ENCODE measurements around the gene STX18. TPM values are rescaled to one million over a fixed set of nuclear protein-coding genes. Genes with fewer than 3 reads are reported as not detected.

The STX18 gene
- total and polyA plus RNA-seq, 4 donors, result 10.2 to 17.1 (median 12.4) TPM

DNA sequence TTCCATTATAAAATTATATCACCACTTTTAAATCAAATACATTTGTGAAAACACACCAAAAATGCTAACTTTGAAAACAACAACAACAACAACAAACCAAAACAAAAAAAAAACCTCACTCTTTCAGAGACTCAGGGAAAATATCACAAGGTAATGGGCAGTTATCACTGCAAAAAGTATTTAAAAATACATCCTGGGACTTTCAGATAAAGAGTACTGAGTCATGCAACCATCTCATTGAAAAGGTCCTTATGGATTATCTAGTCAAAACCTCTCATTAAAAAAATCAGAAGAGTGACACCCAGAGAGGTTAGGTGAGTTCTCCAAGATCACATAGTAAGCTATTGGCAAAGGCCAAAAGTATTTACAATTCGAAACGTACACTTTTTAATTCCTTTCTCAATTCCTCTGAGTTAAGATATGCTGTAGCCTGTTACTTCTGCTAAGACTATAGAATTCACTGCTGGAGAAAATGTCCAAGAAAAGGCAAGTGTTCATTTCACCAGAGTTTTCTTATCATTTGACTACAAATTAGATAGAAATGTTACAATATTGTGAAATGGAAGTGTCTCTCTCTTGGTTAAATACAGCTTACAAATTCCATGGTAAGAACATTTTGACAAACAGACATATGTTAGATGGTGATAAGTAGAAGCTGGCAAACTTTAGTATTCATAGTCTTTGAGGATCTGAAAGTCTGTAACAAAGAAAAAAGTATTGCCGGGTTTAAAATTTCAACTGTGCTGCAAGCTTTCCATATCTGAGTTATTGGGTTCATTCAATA lies 9.3 kb downstream of the STX18 start:
- no peaks in the 10 kb centered on the region for H3K9me3 ChIP-seq (ENCODE audit: control insufficient read depth in 4 of 4, low read length in 3 of 4)
- TF ChIP-seq, protein P1, sequence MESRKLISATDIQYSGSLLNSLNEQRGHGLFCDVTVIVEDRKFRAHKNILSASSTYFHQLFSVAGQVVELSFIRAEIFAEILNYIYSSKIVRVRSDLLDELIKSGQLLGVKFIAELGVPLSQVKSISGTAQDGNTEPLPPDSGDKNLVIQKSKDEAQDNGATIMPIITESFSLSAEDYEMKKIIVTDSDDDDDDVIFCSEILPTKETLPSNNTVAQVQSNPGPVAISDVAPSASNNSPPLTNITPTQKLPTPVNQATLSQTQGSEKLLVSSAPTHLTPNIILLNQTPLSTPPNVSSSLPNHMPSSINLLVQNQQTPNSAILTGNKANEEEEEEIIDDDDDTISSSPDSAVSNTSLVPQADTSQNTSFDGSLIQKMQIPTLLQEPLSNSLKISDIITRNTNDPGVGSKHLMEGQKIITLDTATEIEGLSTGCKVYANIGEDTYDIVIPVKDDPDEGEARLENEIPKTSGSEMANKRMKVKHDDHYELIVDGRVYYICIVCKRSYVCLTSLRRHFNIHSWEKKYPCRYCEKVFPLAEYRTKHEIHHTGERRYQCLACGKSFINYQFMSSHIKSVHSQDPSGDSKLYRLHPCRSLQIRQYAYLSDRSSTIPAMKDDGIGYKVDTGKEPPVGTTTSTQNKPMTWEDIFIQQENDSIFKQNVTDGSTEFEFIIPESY (IDR thresholded peaks at IDR 0.05), result no peak
- TF ChIP-seq YY1 (IDR thresholded peaks at IDR 0.05) (no peak), RAD21 (IDR thresholded peaks at IDR 0.05) (no peak), HNF4G (IDR thresholded peaks at IDR 0.05) (no peak), GABPA (IDR thresholded peaks at IDR 0.05 in 1 of 2, conservative IDR thresholded peaks at IDR 0.05 in 1 of 2) (no peak), RXRA (IDR thresholded peaks at IDR 0.05) (no peak), EGR1 (IDR thresholded peaks at IDR 0.05; ENCODE audit: low read depth in 2 of 2) (no peak), JUND (IDR thresholded peaks at IDR 0.05) (no peak), FOXA2 (IDR thresholded peaks at IDR 0.05) (no peak), SP1 (IDR thresholded peaks at IDR 0.05) (no peak), HNF4A (conservative IDR thresholded peaks at IDR 0.05) (no peak)
- TF ChIP-seq, protein P2, sequence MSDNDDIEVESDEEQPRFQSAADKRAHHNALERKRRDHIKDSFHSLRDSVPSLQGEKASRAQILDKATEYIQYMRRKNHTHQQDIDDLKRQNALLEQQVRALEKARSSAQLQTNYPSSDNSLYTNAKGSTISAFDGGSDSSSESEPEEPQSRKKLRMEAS (IDR thresholded peaks at IDR 0.05), result no peak
- TF ChIP-seq, protein P3, sequence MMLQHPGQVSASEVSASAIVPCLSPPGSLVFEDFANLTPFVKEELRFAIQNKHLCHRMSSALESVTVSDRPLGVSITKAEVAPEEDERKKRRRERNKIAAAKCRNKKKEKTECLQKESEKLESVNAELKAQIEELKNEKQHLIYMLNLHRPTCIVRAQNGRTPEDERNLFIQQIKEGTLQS (IDR thresholded peaks at IDR 0.05), result no peak
- TF ChIP-seq, protein P4, sequence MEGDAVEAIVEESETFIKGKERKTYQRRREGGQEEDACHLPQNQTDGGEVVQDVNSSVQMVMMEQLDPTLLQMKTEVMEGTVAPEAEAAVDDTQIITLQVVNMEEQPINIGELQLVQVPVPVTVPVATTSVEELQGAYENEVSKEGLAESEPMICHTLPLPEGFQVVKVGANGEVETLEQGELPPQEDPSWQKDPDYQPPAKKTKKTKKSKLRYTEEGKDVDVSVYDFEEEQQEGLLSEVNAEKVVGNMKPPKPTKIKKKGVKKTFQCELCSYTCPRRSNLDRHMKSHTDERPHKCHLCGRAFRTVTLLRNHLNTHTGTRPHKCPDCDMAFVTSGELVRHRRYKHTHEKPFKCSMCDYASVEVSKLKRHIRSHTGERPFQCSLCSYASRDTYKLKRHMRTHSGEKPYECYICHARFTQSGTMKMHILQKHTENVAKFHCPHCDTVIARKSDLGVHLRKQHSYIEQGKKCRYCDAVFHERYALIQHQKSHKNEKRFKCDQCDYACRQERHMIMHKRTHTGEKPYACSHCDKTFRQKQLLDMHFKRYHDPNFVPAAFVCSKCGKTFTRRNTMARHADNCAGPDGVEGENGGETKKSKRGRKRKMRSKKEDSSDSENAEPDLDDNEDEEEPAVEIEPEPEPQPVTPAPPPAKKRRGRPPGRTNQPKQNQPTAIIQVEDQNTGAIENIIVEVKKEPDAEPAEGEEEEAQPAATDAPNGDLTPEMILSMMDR (IDR thresholded peaks at IDR 0.05; ENCODE audit: low read depth, low read length, missing input control), result no peak
- H3K9ac ChIP-seq (ENCODE audit: low read depth in 1 of 2, low read length in 2 of 2), result no peak overlapping the region
- H3K4me1 ChIP-seq (ENCODE audit: control insufficient read depth in 4 of 4, insufficient read depth in 4 of 4, low read length in 3 of 4), result peaks cover 5 to 11% (median 9%) of the 10 kb centered on the region in 4 donors
- WGBS, result 97% methylated on average over 3 of the region's 3 CpGs
- H3K36me3 ChIP-seq (ENCODE audit: control insufficient read depth in 4 of 4, insufficient read depth in 3 of 4, low read depth in 1 of 4, low read length in 3 of 4), result no peaks in the 10 kb centered on the region
- no peaks in the 10 kb centered on the region for H3K27me3 ChIP-seq (ENCODE audit: control insufficient read depth in 4 of 4, insufficient read depth in 4 of 4, low read length in 3 of 4)
- no peak for DNase-seq (ENCODE audit: low spot score)
- no peak overlapping the region for H3K27ac ChIP-seq (ENCODE audit: low read depth in 1 of 2, low read length in 2 of 2)
- H3K4me3 ChIP-seq (ENCODE audit: low read depth in 1 of 3, low read length in 3 of 3), result no peak overlapping the region

DNA sequence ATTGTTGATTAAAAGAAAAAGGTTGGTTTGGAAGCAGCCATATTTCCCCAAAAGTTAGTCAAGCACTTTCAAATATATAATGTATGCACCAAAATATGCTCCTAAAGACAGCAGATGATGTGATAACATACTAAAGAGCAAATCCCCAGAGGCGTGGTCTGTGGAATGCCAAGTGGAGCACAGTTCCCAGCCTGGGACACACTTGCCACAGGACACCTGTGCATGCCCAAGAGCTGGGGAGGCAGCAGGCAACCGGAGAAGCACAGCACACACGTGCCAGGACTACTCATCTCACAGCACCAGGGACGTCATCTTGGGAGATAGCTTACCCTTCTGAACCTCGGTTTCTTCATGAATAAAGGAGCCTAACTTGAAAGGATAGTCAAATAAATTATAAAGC lies 12.5 kb downstream of the STX18 start:
- no peak overlapping the region for H3K4me3 ChIP-seq (ENCODE audit: low read depth in 1 of 3, low read length in 3 of 3)
- WGBS, result 97% methylated on average over 5 of the region's 5 CpGs
- no peak overlapping the region for H3K27ac ChIP-seq (ENCODE audit: low read depth in 1 of 2, low read length in 2 of 2)
- H3K4me1 ChIP-seq (ENCODE audit: control insufficient read depth in 4 of 4, insufficient read depth in 4 of 4, low read length in 3 of 4), result peaks cover 0 to 4% (median 2%) of the 10 kb centered on the region in 4 donors
- no peak overlapping the region for H3K9ac ChIP-seq (ENCODE audit: low read depth in 1 of 2, low read length in 2 of 2)
- H3K9me3 ChIP-seq (ENCODE audit: control insufficient read depth in 4 of 4, low read length in 3 of 4), result no peaks in the 10 kb centered on the region
- H3K36me3 ChIP-seq (ENCODE audit: control insufficient read depth in 4 of 4, insufficient read depth in 3 of 4, low read depth in 1 of 4, low read length in 3 of 4), result no peaks in the 10 kb centered on the region
- H3K27me3 ChIP-seq (ENCODE audit: control insufficient read depth in 4 of 4, insufficient read depth in 4 of 4, low read length in 3 of 4), result no peaks in the 10 kb centered on the region
- DNase-seq (ENCODE audit: low spot score), result no peak
- TF ChIP-seq, protein P4 (IDR thresholded peaks at IDR 0.05; ENCODE audit: low read depth, low read length, missing input control), result no peak
- TF ChIP-seq RXRA (IDR thresholded peaks at IDR 0.05) (no peak), TAF1 (conservative IDR thresholded peaks at IDR 0.05) (no peak), YY1 (IDR thresholded peaks at IDR 0.05) (no peak), EGR1 (IDR thresholded peaks at IDR 0.05; ENCODE audit: low read depth in 2 of 2) (no peak), SP1 (IDR thresholded peaks at IDR 0.05) (no peak), HNF4A (conservative IDR thresholded peaks at IDR 0.05) (no peak), HNF4G (IDR thresholded peaks at IDR 0.05) (no peak), FOXA1 (IDR thresholded peaks at IDR 0.05) (no peak), JUND (IDR thresholded peaks at IDR 0.05) (no peak), FOXA2 (IDR thresholded peaks at IDR 0.05) (no peak)
- TF ChIP-seq, protein P2 (IDR thresholded peaks at IDR 0.05), result no peak
- TF ChIP-seq, protein P1 (IDR thresholded peaks at IDR 0.05), result no peak
- TF ChIP-seq, protein P3 (IDR thresholded peaks at IDR 0.05), result no peak

Data from liver (tissue), 9 donors.